Ramos (cell line): ENCODE measurements around the gene ATP11B.

Experiments used
- in situ Hi-C: fragments of 300-500 bp; cut with MboI; formaldehyde crosslinking; loops from one replicate; pipeline ENCODE4 v1.14.3; 2022; ENCODE audit warnings: low sequenced_read_pairs; ENCODE audit not compliant: unreplicated experiment

Gene ATP11B

DNA sequence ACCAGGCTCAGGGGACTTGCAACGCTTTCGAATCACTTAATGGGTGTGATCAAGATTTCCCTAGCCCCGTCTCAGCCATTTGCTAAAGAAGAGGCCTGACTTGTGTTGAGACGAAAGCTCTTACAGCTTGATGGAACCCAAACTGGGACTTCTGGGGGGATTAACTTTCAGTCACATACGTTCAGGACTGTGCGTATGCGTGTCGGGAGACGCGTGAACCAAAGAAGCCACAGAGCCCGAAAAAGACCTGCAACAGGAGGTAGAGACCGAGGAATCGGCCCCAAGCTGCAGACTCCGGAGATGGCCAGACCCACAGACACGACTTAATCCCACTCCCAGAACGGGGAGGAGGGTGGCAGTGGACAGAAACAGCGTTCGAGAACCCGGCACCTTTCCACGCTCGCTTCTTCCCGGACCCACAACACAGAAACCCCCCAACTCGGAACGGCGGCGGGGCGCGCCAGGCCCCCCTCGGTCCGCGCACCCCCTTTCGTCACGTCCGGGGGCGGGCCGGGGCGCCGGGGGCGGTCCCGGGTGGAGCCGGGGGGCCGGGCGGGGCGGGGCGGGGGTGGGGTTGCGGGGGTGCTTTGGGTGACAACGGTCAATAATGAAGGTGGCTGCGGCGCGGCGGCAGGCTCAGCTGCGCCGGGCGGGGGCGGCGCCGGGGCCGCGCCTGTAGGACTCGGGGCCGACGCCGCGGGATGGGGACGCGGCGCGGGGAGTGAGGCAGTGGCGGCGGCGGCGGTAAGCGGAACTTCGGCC is at the start of gene ATP11B:
Gene ATP11B, plus strand, starts transcription at position 604 of the 762 bp plus-strand sequence. CDS start 256 bp downstream, outside the sequence.
- in situ Hi-C loops: no loop called here

DNA sequence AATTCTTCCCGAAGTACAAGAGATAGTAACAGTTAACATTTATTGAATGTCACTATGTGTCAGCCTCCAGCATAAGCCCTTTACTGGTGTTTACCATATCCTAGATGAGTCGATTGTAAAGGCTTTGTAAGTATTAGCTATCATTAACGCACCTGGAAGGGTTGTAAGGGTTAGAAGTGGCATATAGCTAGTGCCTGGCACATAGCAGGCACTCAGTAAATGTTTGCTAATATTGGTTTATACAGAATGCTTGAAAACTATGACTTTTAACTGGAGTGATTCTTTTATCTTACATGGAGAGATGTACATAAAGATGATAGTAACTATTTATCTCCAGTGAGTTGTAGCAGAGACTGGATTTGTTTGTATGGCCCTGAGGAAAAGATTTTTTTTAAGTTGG is 46.3 kb upstream of the ATP11B start:
- in situ Hi-C loops: no loop called here

DNA sequence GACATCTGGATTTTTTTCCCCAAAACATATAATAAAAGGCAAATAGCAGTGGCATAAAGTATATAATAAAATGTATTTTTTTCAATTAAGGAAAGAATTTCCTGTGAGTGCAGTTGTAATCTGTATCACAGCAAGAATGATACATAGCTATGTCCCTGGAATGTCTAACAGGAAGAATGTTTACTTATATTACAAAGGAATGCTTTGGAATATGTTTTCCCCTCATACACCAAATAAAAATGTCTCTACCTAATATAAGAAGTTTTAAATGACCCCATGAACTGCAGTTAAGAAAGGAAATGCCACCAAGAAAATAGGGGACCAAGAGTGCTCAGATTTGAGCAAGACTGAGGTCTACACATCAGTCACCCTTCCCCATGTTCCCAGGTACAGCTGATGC is 38.0 kb upstream of the ATP11B start:
- in situ Hi-C loops: no loop called here

DNA sequence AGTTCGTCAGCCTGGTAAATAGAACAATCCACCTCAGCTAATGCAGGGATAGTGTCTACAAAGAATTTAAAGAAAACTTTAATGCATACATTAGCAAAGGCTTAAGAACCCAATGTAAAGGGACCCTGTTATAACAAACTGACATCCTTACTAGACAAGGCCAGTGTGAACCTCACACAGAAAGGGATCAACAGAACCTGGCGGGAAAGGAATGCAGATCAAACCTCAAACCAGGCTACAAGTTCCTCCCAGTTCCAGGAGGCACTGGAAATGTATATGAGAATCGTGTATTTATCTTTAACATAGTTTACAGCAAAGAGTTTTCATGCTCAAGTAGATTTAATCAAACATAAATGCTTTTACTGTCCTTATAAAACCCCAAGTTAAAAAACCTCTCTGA is 37.6 kb upstream of the ATP11B start:
- in situ Hi-C loops: no loop called here

DNA sequence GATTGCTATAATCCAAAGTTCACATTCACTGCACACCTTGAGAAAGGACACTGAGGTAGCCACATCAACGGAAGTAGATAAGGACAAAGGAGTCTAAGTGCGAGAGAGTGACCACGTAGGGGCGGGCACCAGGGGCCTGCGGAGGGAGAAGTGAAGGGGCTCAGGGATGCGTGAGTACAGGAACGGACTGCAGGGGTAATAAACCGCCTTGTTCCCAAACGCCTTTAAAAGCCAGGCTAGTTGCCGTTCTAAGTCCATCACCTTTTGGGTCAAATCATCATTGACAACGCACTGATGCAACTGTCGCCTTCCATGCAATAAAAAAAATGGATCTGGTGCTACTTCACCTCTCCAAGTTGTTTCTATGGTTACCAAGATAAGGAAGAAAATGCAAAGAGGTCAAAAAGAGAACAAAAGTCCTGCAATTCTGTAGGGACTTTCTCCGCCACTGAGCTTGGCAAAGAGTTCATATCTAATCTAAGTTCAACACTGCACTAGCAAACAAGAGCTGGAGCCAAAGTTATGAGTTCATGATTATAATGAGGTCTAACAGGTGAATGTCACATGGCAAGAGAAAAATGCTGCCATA is 32.6 kb upstream of the ATP11B start:
- in situ Hi-C loops: no loop called here

DNA sequence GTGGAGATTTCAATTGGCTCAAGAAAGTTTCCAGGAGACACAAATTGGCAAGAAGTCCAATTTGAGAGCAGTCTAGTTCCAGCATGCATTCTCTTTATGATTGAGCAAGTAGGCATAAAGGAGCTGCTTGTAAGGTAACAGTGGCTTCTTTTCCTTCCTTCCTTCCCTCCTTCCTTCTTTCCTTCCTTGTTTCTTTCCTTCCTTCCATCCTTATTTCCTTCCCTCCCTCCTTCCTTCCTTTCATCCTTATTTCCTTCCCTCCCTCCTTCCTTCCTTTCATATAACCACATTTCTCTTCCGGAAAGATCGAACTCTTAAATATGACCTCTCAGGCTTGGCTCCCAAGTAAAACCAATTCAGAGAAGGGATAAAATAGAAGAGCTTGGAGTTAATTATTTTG is 29.4 kb upstream of the ATP11B start:
- in situ Hi-C loops: no loop called here

DNA sequence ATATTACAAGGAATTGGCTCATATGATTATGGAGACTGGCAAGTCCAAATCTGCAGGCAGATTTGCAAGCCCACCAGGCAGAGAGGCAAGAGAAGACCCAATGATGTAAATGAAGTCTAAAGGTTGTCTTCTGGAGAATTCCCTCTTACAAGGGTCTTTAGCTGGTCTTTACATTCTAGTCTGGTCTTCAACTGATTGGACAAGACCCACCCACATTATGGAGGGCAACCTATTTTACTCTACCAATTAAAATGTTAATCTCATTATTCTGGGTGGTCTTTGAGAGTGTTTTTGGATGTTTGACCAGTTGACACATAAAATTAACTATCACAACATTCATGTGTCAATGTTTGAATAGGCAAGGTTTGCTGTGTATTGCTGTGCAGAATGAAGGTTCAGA is 28.0 kb upstream of the ATP11B start:
- in situ Hi-C loops: no loop called here

DNA sequence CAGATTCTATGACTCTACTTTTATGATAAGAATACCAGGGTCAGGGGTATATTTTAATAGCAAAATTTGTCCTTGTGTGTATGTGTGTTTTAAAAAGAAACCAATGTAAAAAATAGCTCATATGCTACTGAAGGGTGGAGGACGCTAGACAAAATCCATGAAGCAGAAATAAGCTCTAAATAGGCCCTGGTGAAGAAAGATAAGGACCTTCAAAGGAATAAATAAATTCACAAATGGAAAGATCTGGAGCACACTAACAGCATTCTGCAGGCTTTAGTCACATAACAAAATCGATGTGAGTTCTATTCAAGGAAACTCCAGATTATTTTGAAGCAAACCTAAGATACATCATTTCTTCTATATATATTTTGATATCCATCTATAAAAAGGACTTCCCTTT is 27.2 kb upstream of the ATP11B start:
- in situ Hi-C loops: no loop called here

DNA sequence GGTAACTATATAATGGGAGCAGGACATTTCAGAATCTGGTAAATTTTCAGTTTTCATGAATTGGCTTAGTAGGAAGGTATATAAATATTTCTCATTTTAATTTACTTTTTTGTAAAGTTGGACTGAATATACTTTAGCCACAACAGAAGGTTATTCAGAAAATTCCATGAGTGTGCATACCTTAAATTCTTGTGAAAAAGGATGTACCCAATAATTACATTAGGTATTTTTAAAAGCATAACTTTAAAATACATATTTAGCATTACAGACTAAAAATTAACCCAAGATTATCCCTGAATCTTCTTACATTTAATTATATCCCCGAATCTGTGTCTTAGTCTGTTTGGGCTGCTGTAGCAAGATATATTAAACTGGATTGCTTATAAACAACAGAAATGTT is 24.9 kb upstream of the ATP11B start:
- in situ Hi-C loops: no loop called here

DNA sequence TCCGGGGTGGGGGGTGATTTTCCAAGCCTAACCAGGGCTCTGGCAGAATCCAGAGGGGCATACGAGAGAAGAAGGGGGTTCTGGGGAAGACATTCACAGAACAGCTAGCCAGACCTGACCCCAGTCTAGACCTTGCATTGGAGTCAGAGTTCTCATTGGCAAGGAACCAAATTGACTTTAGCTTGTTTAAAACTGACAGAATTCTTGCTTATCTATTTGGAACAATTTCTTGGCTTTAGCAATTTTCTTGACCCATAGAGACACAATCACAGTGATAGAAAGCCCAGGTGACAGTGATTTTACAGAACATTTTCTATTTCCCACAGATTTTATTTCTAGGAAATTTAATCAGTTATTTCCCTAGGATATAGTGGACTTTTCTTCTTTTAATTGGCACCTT is 23.6 kb upstream of the ATP11B start:
- in situ Hi-C loops: no loop called here

DNA sequence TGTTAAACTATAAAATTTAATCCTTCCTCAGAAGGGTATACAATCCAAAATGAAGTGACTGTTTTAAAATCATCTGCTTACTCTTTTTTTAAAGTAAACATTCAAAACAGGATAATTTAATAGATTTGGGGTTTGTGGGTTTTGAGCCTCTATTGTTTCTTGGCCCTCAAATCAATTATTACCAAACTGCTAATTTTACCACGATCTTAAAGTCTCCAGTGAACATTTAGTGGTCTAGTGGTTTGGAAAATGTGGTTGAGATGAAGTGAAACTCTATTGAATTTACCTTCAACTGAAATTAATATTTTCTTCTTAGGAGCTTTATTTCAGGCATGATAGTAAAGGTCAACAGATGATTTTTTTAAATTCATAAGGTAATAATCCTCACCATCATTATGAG is 11.2 kb upstream of the ATP11B start:
- in situ Hi-C loops: no loop called here

DNA sequence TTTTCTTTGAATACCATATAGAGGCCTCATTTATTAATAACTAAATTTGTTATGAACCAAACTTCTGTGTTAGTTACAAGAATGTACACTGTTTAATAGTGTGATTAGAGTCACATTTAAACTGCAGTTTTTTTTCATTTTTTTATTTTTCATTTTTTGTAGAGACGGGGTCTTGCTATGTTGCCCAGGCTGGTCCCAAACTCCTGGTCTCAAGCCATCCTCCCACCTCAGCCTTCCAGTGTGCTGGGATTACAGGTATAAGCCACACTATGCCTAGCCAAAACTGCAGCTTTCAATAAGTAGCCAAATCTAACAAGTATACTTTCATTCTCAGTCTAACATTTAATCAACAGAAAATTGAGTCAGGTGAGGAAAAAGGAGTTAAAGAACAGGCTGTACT is 10.2 kb upstream of the ATP11B start:
- in situ Hi-C loops: no loop called here

DNA sequence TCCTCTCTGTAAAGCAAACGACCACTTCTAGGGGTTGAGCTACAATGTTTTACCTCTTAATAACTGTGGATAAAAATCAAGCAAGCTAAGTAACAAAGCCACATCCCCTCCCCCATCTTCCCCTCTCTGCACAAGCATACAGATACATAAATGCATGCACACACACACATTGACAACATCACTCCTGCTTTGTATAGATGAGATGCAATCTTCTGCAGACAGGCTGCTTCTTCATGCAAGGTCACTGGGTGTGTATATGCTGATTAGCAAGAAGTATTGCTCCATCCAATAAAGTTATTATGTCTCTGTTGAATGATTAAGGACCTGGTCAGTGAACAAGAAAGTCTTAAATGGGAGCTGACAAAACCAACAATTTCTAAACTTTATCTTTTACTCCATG is 8.8 kb upstream of the ATP11B start:
- in situ Hi-C loops: no loop called here

DNA sequence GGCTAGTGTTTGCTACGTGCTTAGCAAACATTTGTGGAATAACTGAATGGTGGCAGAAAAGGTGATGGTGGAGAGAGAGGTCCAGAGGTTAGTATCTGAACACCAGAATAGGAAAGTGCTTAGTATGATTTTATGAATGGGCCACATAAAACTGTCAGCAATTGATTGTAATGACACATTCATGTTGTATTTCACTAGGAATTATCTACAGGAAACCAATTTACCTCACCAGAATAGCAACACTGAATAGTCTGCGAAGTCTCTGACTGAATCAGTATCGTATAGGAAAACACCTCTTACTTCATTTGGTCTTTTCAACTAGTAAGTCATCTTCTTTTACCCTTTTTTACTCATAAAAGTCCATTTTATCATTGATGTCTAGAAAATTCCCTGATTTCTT is 8.2 kb upstream of the ATP11B start:
- in situ Hi-C loops: no loop called here

DNA sequence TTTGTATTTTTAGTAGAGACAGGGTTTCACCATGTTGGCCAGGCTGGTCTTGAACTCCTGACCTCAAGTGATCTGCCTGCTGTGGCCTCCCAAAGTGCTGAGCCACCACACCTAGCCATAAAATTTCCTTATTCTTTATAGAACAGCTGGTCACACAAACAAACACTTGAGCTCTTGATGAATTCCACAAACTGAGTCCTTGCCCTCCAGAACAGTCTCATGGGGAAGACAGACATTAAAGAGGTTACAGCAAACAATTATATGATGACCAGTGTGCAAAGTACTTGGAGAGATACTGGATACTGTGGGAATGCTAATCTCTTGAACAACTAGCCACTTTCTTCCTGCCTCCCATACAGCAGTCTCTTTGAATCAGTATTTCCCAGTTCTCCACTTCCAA is 7.5 kb upstream of the ATP11B start:
- in situ Hi-C loops: no loop called here

DNA sequence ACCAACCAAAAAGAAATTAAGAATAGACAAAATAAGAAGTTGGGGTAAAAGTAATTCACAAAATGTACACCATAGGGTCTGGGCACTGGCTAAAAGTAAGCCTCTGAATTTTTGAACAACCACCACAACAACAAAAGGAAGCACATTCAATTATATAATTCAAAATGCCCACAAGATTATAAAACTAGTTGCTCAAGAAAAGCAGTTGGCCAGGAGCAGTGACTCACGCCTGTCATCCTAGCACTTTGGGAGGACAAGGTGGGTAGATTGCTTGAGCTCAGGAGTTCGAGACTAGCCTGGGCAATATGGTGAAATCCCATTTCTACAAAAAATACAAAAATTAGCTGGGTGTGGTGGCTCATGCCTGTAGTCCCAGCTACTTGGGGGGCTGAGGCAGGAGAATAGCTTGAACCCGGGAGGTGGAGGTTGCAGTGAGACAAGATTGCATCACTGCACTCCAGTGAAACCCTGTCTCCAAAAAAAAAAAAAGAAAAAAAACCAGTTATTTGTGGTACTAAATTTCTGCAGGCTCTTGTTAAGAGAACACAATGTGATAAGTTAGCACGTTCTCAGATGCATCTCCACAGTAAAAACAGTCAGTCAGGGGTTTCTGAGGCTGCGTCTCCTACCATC is 6.6 kb upstream of the ATP11B start:
- in situ Hi-C loops: no loop called here

DNA sequence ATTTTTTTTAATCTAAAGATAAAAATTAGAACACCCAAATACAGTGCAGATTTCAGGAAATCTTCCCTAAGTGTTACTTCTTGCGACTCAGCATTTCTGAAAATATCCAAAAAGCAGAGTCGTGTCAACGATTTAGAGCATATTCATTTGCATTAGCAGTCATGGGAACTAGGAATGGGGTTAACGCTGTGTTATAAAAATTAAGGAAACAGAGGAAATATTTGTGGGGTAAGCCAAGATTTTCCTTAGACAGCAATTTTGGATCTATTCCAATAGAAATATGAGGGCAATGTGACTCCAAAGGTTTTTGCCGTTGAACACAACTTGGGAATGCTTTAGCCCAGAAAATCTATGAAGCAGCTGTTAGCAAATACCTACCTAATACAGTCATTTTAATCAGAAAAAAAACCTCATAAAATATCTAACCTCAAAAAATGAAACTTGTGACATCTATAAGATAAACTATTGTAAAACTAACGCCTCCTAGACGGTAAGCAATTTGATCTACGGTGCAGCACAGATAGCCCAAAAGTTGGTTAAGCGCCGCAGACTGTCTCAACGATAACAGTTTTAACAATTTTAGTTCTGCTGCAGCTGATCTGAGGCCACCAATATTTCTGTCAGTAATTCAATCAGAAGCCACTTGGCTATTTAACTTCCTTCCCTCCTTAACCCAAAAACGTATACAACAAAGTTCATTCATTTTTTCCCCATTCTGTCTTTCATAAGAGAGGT is 5.8 kb upstream of the ATP11B start:
- in situ Hi-C loops: no loop called here

DNA sequence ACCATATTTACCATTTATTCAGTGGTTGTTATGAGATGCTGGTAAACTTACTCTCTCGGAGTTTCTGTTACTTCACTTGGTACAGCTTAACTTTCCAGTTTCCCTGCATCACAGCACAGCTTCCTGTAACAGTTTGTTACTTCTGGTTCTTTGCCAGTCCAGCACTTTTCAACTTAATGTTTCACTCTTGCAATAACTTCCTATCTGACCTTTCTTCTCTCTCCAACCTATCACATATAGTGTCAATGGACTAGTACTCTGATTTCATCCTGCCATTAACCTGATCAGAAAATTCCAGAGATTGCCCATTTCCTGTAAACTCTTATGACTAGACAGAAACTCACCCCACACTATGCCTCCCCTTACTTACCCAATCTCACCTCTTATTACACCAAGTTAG is 3.9 kb upstream of the ATP11B start:
- in situ Hi-C loops: no loop called here

DNA sequence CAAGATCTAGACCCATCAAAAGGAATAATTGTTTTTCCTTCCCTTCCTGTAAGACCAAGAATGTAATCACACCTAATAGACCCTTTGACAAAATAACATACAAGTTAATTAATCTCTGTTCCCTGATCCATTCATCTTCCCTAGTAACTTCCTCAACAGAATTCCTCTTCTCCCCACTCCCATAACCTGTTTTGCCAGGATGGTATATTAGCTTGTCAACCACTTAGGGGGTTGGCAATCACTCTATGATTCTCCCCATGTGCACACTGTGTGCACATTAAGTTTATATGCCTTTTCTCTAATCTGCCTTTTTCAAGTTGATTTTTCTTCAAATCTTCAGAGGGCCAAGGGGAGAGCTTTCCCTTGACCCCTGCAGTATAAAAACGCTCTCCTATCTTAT is 2.7 kb upstream of the ATP11B start:
- in situ Hi-C loops: no loop called here

DNA sequence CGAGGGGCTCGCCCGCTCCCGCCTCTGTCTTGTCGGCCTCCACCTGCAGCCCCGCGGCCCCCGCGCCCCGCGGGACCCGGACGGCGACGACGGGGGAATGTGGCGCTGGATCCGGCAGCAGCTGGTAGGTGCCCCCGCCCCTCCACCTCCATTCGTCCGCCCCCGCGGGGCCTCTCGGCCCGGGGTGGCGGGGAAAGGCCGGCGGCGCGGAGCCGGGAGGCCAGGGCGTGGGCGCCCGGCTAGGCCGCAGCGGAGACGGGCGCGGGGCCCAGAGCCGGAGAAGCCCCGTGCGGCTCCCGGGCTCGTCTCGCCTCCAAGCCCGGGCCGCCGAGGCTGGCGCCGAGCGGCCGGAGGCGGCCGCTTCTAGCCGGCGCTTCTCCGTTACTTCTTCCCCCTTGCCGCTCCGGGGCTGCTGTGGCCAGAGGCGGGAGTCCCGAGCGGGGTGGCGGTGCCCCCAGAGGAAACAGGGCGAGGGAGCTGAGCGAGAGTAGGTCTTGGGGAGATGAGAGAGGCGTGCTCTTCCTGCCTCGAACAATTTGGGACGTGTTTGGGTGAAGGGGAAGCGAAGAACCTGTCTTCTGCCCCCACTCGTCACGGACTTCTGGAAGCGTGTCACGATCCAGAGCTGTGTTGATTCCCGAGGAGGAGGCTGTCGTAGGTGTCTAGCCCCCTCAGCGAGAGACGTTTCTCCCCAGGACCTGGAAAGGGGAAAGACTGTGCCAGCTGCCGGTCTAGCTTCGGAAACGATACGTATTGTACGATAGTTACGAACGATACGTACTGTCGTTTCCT is 555 bp downstream of the ATP11B start:
- in situ Hi-C loops: no loop called here
